Kidney capillary endothelial cell (primary cell): Measurements from ENCODE around the gene MAPK10.
"Not testable (repeated sequence)": the region's sequence is repeated elsewhere in the genome, so short reads cannot be mapped to it uniquely, and the experiment has no call there.

Source experiments
- DNase-seq: peaks from one replicate; pipeline ENCODE4 v3.0.0-alpha.2; 2018; ENCODE audit warnings: low spot score

Gene MAPK10

DNA sequence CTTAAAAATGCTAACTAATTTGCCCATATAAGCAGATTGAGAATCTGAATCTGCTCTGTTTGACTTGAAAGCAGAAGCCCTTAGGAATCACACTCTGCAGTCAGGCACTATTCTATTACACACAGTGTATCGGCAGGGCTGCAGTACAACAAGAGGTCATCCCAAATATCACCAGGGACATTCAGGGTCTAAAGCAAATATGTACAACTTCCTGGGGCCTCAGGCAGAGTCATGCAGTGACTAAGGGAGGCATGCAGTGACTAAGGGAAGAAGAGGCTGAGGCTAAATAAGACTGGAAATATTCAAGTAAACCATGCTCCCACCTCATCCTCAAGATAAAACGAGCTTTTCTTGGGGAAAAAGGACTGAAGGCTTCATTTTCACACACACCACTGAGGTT is 20.9 kb downstream of the MAPK10 start:
- peak; percentile 35 for DNase-seq

DNA sequence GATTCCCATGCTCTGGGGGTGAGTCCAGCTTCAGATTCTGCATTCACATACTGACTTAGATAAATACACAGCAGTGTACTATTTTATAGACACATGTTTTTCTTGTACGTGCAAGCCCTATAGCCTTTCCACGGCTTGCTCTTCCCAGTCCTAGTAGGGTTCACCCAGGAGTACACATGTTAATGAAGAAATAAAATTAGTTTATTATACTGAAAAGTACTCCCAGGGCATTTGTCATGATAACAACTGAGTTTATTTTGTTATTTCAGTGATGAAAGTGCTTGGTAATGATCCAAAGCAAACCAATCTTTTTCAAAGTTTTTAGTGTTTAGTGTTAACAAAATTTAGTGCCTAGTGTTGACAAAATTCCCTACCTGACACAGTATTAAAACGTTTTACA is 21.3 kb downstream of the MAPK10 start:
- DNase-seq = no peak

GRCh38 chr4:86334020-86334750 is 25.7 kb downstream of the MAPK10 start:
- DNase-seq = no peak

DNA sequence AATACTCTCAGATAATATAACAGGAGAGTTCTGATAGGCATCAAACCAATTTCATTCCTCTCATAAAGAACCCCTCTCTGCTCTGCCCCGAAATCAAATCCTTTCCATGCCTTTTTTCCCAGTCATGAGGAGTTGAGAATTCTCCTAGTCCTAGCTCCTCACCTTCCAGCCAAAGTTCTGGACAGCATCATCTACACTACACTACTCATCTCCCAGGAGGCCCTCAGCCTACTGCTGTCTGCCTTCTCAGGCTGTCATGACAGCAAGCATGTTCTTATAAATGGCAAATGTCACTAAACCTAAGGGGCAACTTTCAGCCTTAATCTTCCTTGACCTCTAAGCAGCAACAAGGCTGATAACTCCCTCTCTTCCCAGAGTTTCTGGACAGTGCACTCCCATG is 26.6 kb downstream of the MAPK10 start:
- no peak for DNase-seq

- no peak for DNase-seq
Observed at GRCh38 chr4:86330961-86331742, 28.7 kb downstream of the MAPK10 start.

GRCh38 chr4:86330411-86330810 is 29.4 kb downstream of the MAPK10 start:
- DNase-seq = not testable (repeated sequence)

DNA sequence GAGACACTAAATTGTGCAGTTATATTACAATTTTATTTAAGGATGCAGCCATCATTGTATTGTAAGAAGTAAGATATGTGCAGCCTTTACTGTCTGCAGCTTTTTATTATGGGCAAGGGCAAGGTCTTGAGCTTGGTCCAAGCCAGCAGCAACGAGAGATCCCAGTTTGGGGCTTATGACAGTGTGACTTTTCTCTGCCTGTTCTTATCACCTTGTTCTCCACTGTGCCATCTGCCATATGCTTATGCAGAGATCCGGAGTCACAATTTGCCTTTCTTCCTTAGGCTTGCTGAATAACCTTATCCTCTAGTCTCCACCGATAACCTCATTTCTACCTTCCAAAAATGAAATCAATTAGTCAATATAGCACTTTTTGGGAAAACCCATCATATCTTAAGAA is 30.4 kb downstream of the MAPK10 start:
- DNase-seq = no peak

GRCh38 chr4:86326400-86326799 is 33.5 kb downstream of the MAPK10 start:
- no peak for DNase-seq

DNA sequence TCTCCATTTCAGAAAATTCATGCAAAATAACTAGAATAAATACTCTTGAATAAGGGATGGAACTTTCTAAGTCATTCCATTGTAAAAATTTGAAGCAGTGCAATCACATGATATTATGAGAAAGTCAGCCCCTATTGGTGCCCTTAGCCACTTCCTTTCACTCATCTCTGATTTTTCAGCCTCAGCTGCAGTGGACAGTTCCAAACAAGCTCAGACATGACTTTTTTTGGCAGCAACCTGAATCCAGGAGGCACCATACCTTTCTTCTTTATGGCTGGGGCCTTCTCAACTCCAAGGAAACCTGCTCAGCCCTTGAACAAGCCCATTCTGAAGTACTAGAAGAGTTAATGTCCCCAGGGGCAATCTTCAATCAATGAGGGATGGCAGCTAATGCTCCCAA is 40.5 kb downstream of the MAPK10 start:
- DNase-seq = no peak

DNA sequence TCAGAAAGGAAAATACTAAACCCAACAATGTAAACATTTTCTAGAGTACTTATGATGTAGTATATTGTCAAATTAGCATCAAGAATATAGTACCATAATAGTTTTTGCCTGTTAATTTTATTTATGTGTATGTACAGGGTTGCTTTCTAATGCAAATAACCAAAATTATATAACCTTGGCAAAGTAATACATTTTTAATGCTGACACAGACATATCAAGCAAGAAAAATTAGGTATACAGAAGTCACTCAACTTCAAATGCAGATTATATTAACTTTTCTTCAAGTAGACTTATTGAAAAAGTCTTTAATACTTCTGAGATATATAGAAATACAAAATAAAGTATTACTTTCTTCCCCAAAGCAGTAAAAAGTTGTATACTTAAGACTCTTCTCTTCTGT is 44.3 kb downstream of the MAPK10 start:
- no peak for DNase-seq

GRCh38 chr4:86313656-86314055 is 46.2 kb downstream of the MAPK10 start:
- no peak for DNase-seq

GRCh38 chr4:86307432-86307831 is 52.4 kb downstream of the MAPK10 start:
- DNase-seq = no peak

DNA sequence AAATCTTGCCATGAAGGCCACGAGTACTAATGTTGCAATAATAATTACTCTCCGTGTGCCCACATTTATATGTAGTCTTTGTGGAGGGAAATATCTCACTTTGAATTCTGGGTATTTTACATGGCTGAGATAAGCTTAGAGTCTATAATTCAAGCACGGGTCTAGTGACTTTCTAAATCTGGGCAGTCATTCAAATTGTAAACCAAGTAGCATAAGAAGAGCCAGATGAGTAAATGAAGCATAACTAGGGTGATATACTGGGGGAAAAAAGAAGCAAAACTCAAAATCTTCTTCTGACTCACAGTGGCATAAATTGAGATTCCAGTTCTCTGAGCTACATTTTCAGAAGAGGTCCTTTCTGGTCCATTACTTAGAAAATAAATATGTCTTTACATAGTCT is 53.0 kb downstream of the MAPK10 start:
- no peak for DNase-seq

GRCh38 chr4:86302830-86303229 is 57.0 kb downstream of the MAPK10 start:
- no peak for DNase-seq

DNA sequence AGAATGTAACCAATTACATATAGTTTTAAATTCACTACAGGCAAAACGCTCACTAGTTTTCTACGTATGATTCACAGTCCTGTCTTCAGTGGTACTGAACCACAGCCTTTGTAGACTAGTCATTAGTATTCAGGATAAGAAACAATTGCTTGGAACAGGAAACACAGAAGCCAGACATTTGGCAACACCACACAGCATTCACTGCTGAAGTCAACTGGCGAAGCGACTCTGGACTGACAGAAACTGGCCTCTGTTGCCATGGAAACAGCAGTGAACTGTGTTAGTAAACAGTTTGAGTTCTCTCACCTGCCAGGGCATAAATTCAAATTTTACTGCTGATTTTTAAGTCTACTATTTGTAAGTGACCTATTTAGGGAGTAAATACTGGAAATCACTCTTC is 57.6 kb downstream of the MAPK10 start:
- DNase-seq = no peak

DNA sequence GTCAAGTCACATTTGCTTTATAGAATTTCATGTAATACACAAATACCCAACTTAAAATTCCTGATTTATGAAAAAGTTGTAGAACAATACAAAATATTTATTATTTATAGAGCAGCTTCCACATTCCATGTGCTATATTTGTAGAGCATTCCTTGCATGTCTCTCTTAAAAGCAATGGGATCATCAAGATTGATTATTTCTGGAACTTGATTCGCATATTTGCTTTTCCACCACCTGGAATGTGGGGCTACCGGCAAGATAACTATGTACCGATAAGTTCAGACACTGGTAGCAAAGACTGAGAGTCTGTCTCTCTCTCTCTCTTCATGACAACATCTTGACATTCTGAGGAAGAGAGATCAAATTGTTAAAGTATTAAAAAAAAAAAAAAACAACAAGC is 59.3 kb downstream of the MAPK10 start:
- no peak for DNase-seq

DNA sequence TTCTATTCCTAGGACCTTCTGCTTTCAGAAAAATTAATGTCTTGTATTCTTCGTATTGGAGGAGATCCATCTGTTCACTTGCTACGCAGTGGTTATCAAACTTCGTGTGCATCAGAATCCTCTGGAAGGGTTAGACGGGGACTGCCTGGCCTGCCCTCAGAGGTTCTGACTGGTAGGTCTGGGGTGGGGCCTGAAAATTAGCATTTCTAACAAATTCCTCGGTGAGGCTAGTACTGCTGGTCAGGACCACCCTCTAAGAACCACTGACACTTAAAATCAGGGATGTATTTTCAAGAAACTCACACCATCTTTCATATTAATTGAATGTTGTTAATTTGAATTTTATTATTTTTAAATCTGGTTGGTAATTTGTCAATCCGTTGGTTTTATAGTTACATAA is 63.0 kb downstream of the MAPK10 start:
- DNase-seq = no peak

DNA sequence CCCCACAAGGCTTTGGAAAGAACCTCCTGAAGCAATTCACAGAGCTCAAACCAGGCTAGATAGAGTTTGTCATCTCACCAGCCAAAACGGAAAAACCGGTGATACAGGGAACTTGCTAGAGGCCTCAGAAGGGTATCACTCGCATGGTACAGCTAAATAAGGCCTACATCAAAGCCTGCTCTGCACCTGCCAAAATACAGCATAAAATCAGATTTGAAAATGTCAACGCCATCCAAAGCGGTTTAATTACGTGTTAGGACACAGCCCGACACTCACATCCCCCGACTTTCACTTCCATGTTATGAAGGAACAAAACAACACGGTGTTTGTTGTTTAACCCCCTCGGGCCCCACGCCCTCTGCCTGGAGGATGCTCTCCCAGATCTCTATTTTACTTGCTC is 65.0 kb downstream of the MAPK10 start:
- DNase-seq = no peak

DNA sequence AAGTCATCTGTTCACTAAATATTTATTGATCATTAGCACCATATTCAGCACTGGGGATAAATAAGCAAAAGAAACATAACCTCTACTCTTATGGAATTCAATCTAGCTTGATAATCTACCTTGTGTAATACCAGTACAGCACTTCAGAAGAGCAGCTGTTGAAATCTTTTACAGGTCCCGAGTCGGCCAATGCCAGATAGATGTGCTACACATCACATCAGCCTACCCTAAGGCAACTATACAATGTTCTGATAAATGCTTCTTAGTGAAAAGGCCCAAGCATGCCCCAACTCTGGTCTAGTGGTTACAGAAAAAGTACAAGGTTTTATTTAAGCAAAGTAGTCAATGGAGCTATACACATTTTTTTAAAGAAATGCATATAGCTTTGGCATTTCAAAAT is 68.7 kb downstream of the MAPK10 start:
- DNase-seq = no peak

DNA sequence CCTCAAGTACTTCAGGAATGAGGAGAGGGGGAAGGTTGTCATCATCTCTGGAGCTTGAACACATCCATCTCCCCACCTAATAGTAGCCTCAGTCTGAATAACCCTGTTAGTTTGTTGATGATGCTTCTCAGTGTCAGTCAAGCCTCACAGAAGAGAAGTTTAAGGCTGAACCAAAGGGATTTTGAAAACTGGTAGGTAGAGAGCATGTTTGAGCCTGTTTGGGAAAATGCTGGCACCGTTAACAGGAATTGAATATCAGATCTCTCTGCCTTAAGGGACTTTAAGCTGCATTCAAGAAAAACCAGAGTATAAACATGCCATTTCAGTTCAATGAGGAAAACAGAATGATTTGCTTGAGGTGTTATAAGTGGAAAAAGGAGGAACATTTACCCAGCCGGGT is 73.1 kb downstream of the MAPK10 start:
- DNase-seq = no peak

GRCh38 chr4:86283371-86283770 is 76.5 kb downstream of the MAPK10 start:
- DNase-seq = no peak

DNA sequence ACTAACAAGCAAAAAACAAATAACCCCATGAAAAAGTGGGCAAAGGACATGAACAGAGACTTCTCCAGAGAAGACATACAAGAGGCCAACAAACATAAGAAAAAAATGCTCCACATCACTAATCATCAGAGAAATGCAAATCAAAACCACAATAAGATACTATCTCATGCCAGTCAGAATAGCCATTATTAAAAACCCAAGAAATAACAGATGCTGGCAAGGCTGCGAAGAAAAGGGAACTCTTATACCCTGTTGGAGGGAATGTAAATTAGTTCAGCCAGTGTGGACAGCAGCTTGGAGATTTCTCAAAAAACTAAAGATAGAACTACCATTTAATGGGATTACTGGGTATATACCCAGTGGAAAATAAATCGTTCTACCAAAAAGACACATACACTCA is 79.6 kb downstream of the MAPK10 start:
- DNase-seq = no peak

- no peak for DNase-seq
Observed at GRCh38 chr4:86279293-86279960, 80.4 kb downstream of the MAPK10 start.
